HS-5 (cell line): ENCODE data around the gene ENO1.
"Not testable (repeated sequence)": the region's sequence is repeated elsewhere in the genome, so short reads cannot be mapped to it uniquely, and the experiment has no call there.

Source experiments
- DNase-seq: peaks from one replicate; pipeline ENCODE4 v3.0.0-alpha.2; 2012; ENCODE audit warnings: low read depth

The ENO1 gene

DNA sequence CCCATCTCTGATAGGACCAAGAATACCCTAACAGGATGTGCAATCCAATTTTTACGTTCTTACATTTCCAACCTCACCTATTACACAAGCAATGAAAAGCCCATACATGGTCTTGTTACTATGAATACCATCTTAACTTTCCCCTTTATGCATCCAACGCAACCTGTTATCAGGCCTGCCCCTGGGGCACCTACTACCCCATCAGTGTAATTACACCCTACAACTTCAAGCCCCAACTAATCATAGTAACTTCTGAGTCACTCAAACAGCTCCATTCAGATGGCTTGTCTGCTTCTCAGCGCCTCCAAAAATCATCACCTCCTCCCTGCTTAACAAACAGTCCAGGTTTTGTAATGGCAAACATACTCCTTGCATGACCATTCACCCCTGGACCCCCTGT is 18.3 kb upstream of the ENO1 start:
- not testable (repeated sequence) for DNase-seq

DNA sequence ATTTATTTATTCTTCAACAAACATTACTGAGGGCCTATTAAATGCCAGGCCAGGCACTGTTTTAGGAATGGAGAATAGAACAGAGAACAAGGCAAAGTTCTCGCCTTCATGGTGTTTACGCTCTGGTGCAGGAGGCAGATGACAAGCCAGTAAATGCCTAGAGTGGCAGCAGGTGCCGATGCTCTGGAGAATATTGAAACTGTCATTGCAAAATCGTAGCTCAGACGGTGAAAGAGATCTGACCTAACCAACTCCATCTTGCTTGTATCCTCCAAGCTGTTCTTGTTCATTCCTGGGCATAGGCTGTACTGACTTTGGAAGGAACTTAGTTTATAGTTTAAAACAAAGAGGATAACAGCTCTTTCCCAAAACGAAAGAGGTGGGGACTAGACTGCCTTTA is 13.5 kb upstream of the ENO1 start:
- DNase-seq = no peak

GRCh38 chr1:8891401-8891800 is 12.9 kb upstream of the ENO1 start:
- no peak for DNase-seq

DNA sequence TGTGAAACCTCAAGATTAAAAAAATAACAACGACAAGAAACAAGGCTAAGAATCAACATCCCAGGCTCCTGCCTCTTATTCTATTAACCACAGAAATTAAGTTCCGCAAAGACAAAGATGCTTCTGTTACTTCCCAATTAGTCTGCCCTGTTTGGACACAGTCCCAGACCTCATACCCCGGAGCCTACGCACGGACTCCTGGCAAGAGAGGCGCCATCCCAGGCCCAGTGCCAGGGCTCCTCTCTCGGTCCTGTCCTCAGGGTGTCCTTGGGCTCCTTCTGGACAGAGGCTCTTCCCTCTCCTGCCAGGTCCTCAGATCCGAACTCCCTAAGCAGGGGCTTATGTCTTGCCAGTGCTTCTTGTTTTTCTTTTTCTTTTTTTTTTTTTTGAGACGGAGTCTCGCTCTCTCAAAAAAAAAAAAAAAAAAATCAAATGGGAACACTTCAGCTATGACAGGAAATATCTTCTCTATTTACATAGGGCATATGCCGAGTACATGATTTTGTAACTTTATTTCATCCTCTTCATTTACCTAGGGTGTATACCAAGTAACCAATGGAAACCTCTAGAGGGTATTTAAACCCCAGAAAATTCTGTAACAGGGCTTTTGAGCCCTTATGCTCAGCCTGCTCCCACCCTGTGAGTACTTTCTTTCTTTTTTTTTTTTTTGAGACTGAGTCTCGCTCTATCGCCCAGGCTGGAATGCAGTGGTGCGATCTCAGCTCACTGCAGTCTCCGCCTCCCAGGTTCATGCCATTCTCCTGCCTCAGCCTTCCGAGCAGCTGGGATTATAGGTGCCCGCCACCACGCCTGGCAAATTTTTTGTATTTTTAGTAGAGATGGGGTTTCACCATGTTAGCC is 11.7 kb upstream of the ENO1 start:
- DNase-seq = peak; percentile 89

GRCh38 chr1:8889103-8889846 is 10.8 kb upstream of the ENO1 start:
- DNase-seq = no peak

DNA sequence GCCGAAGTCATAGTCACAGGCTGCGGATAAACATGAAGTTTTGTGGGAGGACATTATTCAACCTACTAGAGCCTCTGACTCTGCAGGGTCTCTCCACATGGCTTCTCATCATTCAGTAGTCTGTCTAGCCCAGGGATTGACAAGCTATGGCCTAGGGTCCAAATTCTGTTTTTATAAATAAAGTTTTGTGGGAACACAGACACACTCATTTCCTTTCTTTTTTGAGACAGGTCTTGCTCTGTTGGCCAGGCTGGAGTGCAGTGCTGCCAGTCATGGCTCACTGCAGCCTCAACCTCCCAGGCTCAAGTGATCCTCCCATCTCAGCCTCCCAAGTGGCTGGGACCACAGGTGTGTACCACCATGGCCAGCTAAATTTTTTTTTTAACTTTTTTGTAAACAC is 8.1 kb upstream of the ENO1 start:
- no peak for DNase-seq

- not testable (repeated sequence) for DNase-seq
Measured at GRCh38 chr1:8886031-8886524, 7.6 kb upstream of the ENO1 start.

- not testable (repeated sequence) for DNase-seq
Measured at GRCh38 chr1:8884105-8884504, 5.6 kb upstream of the ENO1 start.

DNA sequence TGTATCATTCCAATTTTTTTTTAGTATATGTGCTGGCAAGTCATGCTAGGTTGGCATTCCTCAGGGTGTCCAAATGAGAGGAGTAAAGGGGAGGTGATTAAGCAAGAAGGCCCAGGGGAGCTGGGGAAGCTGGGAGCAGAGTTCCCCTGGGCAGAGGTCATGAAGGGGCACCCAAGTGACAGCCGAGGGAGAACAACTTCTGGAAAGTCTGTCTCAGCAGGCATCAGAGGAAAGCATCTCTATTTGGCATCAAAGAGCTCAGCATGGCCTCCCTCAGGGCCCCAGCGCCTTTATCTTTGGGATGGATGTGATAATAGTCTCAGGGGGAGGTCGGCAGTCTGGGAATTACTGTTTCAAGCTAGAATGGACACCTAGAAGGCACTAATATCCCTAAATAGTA is 5.0 kb upstream of the ENO1 start:
- DNase-seq = no peak

- peak; percentile 90 for DNase-seq
Measured at GRCh38 chr1:8879922-8880676, 1.6 kb upstream of the ENO1 start.

DNA sequence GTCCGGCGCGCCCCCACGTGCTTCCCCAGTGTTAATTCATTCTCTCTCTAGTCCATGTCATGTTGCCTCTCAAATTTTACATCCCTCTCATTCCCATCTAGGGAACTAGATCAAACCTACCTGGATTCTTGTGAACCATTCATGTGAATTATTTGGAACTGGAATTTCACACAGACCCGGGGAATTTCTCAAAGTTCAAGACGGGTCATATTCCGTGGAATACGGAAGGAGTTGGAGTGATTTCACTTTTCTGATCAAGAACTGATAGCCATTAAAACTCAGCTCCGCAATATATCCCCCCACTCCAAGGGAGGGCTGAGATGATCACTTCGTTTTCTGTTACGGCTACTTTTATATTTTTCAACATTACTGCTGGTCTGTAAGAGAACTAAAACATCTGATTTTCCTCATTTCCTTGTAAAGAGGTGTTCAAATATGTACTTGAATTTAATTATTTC is 1.0 kb upstream of the ENO1 start:
- DNase-seq = no peak

DNA sequence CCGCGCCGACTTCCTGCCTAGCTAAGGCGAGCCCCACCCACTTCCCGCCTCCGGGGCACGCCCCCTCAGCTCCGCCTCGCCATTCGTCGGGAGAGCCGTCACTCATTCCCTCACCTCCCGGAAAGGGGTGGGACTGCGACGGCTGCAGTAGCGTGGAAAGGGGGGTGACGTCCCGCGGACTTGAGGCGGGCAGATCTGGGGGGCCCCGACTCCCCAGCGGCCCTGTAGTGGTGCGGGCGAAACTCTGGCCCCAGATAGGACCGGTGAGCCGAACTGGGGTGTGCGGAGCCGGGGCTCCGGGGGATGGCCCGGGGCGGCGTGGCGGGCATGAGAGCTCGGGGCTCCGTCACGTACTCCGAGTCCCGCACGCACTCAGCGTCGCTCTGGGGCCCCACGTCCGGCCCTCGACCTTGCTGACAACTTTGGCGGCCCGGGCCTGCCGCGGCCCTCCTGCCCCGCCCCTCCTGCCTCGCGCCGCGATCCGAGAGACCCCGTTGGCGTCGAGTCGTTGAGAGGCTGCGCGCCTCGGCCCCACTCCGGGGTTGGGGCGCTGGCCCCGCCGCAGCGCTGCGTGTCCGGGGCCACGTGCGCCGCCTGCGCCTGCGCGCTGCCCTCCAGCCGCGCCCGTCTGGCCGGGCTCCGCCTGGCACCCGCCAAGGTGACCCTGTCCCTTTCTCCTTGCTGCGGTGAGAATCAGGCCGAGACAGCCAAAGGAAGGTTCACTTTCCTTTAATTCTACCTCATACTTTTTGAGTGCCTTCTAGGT is 395 bp upstream of the ENO1 start:
- peak; percentile 94 for DNase-seq

GRCh38 chr1:8876087-8876486 is 2.4 kb downstream of the ENO1 start:
- no peak for DNase-seq

GRCh38 chr1:8875216-8875861 is 3.1 kb downstream of the ENO1 start:
- DNase-seq = no peak

DNA sequence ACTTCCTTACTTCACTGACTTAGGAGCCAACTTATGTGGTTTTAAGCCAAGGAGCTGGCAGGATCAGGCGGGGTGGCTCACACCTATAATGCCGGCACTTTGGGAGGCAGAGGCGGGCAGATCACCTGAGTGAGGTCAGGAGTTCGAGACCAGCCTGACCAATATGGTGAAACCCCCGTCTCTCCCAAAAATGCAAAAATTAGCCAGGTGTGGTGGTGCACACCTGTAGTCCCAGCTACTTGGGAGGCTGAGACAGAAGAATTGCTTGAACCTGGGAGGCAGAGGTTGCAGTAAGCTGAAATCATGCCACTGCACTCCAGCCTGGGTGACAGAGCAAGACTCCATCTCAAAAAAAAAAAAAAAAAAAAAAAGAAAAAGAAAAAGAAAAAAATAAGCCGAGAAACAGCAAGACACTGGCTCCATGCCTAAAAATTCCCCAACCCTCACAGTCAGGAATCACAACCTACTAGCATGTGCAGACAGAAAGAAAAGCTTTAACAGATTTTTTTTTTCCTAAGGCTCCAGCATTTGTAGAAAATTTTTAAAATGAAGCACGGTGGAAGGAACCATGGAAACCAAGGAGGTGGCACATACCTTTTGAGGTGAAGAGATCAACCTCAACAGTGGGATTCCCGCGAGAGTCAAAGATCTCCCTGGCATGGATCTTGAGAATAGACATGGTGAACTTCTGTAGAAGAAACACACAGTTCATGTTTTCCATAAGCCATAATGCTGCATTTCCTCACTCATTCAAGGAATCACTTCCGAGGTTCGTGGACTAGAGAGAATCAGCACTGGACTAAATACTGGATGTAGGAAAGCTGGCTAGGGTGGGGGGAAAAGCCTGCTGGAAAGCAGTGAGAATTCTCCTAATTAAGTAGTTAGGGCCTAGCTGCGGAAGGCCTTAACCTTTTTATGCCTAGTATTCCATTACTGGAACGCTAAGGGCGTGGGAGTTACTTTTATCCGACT is 4.0 kb downstream of the ENO1 start:
- no peak for DNase-seq

DNA sequence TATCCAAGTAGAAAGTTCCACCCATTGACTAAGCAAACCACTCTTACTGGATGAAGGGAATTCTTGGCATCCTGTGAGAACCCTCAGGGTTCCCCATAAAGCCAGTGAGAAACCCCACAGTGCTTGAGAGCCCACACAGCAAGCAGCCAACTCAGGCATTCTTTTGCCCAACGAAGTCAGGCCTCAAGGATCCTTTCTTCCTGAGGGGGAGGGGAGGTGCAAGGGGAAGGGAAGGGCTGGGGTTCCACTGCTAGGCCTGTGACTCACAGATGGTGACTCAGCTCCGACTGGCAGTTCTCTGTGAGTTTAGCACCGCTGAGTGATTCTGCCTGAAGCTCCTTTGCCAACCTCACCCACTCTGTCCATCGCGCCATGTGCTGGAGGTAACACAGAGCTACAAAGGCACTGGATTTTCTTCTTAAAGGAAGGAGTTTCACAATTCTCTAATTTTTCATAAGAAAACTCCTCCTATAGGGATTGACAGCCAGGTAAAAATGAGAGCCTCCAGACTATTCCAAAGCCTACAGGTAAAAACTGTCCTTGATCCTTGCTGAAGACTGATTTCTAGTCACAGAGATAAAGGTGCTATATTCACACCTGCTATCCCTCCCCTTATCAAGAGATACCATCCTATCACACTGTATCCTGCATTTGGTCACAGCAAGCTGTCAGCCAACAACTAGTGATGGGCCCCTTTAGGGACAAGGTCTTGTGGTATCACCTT is 4.8 kb downstream of the ENO1 start:
- DNase-seq = peak; percentile 96

DNA sequence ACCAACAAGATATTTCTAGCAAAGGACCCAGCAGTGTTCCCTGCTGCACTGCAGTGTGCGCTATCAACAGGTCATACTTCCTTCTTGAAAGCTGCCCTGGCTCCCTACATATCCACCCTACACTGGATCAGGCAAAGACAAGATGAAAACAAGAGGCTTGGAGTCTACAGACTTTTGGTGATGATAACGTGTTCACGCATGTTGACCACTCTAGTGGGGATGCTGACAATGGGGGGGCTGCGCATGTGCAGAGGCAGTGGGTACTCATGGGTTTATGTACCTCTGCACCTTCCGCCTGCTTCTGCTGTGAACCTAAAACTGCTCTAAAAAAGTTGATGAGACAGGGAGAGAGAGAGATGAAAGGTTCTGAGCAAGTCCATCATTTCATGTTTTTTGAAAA is 5.5 kb downstream of the ENO1 start:
- no peak for DNase-seq

DNA sequence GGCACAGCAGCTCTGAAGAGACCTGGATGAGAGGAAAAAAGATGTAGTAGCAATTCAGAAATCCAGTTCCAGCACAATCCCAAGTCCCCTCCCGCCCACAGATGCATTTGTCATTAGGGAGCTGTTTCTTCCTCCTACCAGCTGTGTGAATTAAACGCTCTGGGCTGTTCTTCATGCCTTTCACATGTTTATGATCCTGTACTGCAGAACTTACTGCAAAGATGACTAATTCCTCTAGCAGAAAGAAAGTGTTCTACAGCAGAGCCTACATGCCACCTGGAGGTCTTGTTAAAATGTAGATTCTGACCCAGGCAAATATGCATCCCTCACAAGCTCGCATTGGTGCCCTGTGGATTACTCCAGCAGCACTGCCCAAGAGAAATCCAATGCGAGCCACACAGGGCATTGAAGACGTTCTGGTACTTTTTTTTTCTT is 6.5 kb downstream of the ENO1 start:
- no peak for DNase-seq

DNA sequence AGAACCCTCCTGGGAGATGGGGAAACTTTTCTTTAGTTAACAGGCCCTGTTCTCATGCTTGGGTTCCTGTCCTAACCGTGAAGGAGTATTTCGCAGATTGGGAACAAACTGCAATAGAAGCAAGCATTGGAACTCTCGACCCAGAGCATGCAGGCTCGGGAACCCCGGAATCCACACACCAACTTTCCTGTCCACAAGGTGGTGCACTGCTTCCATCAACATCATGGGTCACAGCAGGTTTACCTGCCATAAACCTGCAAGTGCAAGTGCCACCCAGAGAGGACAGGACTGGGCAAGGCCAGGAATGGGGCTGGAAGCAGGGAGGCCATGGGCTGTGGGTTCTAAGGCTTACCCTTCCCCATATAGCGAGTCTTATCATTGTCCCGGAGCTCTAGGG is 6.9 kb downstream of the ENO1 start:
- no peak for DNase-seq
